DMS153 treated with DMSO at 0.1 percent for 48 hours (cell line): ENCODE measurements around the gene LDHA.
"Not testable (repeated sequence)": the region's sequence is repeated elsewhere in the genome, so short reads cannot be mapped to it uniquely, and the experiment has no call there.

Experiments used
- DNase-seq: peaks from one replicate; lab custom pipeline; 2025; ENCODE audit not compliant: unreplicated experiment; lab: John Stamatoyannopoulos, UW

The LDHA gene

DNA sequence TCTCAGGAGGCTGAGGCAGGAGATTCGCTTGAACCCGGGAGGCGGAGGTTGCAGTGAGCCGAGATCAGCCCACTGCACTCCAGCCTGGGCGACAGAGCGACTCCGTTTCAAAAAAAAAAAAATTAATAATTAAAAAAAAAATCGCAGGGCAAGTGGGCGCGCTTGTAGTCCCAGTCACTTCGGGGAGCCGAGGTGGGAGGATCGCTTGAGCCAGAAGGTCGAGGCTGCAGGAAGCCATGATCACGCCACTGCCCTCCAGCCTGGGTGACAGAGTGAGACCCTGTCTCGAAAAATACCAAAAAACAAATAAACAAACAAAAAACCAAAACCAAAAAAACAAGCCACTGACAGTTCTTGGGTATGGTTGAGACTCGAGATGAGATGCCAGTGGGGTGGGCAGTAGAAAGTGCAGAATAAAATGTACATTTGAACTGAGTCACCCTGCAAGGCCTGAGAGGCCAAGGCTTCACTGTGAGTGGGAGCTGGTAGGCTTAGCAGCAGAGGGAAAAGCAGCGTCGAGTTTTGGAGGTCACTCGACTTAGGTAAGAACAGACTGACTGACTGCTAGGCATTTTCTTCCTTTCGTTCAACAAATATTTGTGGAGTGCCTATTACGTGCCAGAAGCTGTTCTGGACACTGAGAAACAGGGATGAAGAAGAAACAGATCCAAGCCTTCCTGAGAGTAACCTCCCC lies 635 bp upstream of the LDHA start:
- no peak for DNase-seq

DNA sequence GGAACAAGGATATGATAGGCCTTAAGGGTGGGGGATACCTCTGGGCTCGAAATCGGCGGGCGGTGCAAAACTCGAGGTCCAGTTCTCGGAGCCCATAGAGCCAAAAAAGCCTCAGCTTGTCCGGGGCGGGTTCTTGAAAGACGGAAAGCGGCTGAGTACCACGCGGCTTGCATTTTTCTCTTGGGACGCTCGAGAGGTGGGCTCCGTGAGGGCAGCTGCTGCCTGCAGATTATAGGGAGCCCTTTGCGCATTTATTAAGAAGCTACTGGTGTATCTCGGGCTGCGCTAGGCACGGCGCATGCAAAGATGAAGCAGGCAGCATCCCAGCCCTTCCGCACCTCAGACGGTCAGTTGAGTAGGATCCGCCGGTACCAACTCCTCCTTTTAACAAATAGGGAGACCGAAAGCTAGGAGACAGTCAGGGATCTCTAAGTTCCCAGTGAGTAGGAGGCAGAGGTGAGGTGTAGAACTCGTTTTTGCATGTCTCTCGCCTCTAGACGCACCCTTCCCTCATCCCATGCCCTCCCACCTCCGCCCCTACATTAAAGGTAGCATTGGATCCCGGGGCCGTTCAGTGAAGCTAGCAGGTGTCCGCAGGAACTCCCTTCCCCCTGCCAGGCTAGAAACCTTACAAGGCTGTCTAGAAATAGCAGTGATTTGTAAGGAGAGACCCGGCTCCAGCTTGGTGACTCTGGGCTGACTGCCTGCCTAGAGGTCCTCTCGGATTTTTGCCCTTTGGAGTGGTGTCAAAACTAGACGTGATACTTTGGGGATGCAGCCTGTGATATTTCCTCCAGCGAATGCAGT lies 768 bp downstream of the LDHA start:
- DNase-seq, result no peak

DNA sequence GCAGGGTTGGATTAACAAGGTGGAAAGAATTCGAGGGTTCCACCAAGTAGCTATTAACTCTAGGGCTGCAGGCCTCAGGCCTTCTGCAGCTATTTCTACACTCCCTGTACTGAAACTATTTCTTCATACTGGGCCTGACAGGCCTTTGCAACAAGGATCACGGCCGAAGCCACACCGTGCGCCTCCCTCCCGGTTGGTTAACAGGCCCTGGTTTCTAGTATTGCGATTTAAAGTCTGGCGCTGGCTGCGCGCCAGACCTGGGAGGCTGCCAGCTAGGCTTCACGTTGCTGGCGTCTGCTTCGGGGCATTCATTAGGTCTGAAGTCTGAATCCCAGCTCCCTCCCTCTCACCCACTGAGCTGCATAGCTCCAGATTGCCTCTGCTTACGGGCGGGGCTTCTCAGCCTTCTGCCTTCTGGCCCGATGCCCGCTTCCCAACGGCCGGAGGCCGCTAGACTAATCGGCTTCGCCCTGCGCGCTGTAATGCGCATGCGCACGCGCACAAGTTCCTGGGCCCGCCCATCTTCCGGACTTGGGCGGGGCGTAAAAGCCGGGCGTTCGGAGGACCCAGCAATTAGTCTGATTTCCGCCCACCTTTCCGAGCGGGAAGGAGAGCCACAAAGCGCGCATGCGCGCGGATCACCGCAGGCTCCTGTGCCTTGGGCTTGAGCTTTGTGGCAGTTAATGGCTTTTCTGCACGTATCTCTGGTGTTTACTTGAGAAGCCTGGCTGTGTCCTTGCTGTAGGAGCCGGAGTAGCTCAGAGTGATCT lies 1.6 kb downstream of the LDHA start:
- peak; percentile 99 for DNase-seq

DNA sequence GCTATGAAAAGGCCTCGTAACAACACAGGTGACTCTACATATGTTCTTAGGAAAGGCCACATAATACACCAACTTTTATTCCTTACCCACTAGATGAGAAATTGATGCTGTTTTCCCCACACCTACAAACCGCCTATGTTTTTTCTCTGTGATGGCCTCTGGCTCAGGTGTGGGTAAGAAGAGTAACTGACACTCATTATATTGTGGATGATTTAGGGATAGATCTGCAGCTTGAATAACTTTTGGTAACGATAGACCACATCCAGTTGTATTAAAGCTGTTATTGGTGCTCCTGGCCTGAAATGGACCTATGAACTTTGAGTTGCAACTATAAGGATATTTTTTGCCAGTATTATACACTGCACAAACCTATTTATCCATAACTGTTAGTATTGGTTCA lies 3.6 kb downstream of the LDHA start:
- no peak for DNase-seq

DNA sequence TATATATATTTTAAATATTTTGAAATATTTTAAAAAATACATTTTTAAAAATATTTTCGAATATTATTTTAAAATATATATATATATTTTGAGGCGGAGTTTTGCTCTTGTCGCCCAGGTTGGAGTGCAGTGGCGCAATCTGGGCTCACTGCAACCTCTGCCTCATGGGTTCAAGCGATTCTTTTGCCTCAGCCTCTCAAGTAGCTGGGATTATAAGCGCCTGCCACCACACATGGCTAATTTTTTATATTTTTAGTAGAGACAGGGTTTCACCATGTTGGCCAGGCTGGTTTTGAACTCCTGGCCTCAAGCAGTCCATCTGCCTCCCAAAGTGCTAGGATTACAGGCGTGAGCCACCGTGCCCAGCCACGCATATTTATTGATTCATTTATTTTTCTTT lies 6.7 kb downstream of the LDHA start:
- DNase-seq, result not testable (repeated sequence)

DNA sequence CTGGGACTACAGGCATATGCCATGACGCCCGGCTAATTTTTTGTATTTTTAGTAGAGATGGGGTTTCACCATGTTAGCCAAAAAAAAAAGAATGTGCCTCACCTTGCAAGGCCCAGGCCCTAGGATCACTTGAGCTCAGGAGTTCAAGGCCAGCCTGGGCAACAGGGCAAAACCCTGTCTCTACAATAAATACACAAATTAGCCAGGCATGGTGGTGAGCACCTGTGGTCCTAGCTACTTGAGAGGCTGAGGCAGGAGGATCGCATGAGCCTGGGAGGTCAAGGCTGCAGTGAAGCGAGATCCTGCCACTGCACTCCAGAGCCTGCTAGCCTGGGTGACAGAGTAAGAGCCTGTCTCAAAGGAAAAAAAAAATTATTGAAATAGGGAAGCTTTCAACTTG lies 9.7 kb downstream of the LDHA start:
- no peak for DNase-seq

DNA sequence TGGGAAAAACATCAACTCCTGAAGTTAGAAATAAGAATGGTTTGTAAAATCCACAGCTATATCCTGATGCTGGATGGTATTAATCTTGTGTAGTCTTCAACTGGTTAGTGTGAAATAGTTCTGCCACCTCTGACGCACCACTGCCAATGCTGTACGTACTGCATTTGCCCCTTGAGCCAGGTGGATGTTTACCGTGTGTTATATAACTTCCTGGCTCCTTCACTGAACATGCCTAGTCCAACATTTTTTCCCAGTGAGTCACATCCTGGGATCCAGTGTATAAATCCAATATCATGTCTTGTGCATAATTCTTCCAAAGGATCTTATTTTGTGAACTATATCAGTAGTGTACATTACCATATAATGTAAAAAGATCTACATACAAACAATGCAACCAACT lies 13.0 kb downstream of the LDHA start:
- not testable (repeated sequence) for DNase-seq

DNA sequence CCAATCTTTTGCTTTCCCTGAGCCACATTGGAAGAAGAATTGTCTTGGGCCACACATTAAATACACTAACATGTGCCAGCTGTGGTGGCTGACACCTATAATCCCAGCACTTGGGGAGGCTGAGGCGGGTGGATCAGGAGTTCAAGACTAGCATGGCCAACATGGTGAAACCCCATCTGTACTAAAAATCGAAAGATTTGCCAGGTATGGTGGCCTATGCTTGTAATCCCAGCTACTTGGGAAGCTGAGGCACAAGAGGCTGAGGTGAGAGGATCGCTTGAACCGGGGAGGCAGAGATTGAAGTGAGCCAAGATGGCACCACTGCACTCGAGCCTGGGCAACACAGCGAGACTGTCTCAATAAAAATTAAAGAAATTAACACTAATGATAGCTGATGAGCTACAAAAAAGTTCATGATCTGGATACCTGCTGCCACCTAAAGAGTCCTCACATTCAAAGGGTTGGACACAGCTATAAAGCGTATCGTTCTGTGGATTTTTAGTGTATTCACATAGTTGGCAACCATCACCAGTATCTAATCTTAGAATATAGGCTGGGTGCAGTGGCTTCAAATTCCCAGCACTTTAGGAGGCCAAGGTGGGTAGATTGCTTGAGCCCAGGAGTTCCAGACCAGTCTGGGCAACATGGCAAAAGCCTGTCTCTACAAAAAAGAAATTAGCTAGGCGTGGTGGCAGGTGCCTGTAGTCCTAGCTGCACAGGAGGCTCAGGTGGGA lies 14.4 kb downstream of the LDHA start:
- no peak for DNase-seq

DNA sequence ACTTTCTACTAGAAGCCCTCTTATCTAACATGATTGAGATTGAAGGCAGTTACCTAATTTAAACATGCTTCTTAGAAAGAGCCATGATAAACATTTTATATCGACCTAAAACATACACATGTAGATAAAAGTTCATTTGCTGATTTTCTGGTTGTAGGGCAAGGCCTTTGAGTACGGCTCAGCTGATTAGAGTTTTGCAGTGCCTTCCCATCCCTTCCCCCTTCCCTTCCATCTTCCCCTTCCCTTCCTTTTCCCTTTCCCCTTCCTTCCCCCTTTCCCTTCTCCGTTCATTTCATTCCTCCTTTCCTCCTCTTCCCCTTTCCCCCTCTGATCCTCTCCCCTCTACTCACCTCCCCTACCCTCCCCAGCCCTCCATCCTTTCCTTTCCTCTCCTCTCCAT lies 22.1 kb downstream of the LDHA start:
- no peak for DNase-seq

DNA sequence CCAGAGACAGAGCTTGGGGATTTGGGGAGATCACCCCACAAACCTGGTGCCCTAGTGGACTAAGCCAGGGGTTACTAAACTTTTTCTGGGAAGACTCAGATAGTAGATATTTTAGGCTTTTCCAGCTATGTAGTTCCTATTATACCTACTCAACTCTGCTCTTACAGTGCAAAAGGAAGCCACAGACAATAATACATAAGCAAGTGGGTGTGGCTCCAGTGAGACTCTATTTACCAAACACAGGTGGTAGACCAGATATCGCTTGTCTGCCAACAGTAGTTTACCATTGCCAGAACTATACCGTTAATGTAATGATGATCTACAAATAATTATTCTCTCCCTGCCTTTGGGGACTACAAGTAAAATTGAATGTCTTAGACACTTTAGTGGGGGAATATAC lies 24.7 kb downstream of the LDHA start:
- DNase-seq, result no peak

DNA sequence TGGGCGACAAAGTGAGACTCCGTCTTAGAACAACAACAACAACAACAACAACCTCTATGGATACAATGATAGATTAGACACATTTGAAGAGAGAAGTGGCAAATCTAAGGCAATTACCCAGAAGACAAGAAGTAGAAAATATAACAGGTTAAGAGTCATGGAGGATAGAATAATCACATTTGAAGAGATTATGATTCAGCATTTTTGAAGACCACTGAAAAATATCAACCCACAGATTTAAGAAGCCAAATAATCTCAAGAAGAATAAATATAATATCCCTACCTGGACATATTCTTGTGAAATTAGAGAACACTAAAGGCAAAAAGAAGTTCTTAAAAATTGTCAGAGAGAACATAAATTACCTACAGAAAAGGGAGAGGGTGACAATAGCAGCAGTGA lies 25.7 kb downstream of the LDHA start:
- no peak for DNase-seq

DNA sequence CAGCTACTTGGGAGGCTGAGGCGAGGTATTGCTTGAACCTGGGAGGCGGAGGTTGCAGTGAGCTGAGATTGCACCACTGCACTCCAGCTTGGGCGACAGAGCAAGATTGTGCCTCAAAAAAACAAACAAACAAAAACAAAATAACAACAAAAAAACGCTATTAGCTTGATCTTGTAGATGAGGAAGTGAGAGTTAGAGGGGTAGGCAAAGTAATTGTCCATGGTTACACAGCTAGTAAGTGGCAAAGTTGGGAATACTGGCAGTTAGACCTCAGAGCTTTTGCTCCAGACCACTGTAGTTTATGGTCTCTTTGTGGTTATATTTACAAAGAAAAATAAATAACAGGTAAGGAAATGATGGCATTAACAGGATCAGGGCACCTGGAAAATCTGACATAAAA lies 32.9 kb downstream of the LDHA start:
- no peak for DNase-seq

DNA sequence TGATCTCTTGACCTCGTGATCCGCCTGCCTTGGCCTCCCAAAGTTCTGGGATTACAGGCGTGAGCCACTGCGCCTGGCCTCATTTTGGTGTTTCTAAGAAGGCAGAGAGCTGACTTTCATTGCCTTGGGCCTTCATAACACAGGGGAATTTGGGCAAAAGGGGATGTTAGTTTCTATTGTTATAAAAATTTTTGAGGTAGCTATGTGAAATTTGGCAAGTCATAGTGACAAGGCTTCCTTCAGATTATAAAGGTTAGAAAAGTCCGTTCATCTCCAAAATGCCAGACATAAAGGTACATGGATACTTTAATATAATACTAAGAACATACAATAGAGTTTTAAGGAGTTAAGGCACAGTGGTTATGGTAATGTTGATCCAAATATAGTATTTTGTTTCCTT lies 35.0 kb downstream of the LDHA start:
- no peak for DNase-seq

DNA sequence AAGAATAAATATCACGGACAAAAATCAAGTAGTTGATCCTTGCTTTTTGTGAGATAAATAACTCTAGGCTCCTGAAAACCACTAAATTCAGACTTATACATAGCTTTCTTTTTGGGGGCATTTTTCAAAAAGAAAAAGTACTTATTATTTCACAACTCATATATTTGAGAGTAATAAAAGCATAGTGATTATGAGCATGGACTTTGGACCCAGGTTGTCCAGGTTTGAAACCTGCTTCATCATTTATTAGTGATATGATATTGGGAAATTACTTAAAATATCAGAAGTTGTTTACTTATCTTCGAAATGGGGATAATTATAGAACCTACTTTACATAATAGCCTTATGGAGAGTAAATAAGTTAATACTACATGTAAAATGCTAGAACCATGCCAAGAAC lies 44.3 kb downstream of the LDHA start:
- DNase-seq, result no peak

DNA sequence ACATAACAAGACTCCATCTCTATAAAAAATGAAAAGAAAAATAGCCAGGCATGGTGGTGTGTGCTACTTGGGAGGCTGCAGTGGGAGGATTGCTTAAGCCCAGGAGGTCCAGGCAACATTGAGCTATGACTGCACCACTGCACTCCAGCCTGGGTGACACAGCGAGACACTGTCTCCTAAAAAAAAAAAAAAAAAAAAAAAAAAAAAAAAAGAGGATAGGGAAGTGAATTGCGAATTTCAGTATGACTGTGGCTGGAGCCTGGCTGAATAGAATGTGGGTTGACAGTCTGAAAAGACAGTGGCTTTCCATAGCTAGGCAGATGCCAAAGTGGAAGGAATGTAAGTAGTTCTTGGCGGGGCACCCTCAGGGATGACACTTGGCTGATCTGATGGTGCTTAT lies 54.9 kb downstream of the LDHA start:
- no peak for DNase-seq

DNA sequence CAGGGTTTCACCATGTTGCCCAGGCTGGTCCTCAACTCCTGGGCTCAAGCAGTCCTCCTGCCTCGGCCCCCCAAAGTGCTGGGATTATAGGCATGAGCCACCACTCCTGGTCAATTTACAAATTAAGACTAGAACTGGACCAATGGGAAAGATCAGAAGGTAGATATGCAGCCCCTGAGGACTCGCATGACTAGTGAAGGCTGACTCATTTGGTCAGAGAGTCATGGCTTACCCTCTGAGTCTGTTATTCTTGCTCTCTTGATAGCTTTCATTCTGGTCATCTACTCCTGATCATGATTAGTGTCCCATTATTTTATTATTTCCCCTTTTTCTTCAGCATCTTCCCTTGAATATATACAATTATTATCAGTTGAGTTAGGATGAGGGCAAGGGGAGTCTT lies 58.6 kb downstream of the LDHA start:
- no peak for DNase-seq

DNA sequence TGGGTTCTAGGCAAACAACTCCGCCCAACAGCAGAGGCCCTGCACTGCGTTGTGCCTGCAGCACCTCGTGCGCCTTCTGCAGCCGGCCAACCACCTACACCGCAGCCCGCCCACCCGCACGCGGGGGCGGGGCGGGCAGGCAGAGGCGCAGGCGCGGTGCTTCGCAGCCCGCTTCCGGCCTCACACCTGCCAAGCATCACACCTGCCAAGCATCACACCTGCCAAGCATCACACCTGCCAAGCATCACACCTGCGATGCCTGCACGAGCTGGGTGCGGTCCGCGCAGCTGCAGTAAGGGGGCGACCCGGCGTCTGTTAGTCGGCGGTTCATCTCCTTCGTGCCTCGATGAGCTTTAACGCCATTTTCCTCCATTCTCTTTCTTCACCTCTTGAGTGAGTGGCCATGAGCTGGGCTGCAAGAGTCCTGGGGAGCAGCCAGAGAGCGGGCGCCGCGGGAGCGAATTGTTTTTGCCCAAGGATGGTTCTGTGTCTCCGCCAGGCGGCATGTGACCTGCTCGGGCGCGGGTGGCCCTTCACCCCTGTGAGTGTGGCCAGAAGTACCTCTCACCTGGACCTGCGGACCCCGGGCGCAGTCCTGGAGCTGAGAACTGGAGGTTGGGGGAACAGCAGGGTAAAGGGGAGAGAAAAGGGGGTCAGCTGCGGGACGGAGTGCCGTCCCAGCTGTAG lies 61.5 kb downstream of the LDHA start, which contains the start of gene LDHAL6A:
LDHAL6A (plus strand) TSS at position 171 of the 687 bp plus-strand sequence. CDS start 825 bp downstream, outside the sequence.
- no peak for DNase-seq

DNA sequence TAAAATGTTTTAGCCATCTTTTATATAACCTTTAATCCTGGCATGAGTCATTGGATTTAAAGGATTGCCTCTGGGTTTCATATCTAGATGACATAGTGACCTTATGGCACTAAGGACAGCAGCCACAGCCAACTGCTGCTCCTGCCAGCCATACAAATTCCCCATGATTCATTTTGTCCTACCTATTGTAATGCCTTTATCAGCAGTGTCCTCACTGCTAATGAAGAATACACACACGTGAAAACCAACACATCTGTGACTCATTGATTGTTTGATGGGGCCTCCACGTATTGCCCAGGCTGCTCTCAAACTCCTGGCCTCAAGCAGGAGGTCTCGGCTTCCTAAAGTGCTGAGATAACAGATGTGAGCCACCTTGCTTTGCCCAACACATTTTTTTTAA lies 63.1 kb downstream of the LDHA start:
- no peak for DNase-seq
